Measurements from ENCODE around the gene MOAP1.
"Not testable (repeated sequence)": the region's sequence is repeated elsewhere in the genome, so short reads cannot be mapped to it uniquely, and the experiment has no call there.

MOAP1 gene

GRCh38 chr14:93142854-93143652, 41.6 kb downstream of the MOAP1 start:
- no peak for DNase-seq (ENCODE audit: low spot score)

- no peak for DNase-seq (ENCODE audit: low spot score)
Measured at GRCh38 chr14:93137864-93138263, 46.8 kb downstream of the MOAP1 start.

GRCh38 chr14:93136508-93136907, 48.2 kb downstream of the MOAP1 start:
- DNase-seq (ENCODE audit: low spot score) = not testable (repeated sequence)

DNA sequence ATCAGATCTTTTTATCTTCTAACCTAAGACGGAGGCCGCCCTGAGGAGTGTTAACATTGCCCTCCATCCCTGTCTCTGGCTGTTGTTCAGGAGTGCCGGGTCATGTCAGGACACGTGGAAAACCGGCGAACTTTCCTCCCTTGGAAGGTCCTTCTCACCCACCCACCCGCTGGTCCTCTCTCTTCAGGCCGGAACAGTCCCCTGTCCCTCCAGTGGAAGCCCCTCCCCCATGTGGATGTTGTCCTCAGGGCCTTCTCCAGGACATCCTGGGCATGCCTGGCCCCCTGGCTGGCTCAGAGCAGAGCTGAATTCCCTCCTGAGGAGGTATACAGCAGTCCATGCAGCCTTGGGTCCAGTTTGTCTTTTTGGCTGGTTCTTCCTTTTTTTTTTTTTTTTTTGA, 48.7 kb downstream of the MOAP1 start:
- no peak for DNase-seq (ENCODE audit: low spot score)

GRCh38 chr14:93135399-93135798, 49.3 kb downstream of the MOAP1 start:
- no peak for DNase-seq (ENCODE audit: low spot score)

DNA sequence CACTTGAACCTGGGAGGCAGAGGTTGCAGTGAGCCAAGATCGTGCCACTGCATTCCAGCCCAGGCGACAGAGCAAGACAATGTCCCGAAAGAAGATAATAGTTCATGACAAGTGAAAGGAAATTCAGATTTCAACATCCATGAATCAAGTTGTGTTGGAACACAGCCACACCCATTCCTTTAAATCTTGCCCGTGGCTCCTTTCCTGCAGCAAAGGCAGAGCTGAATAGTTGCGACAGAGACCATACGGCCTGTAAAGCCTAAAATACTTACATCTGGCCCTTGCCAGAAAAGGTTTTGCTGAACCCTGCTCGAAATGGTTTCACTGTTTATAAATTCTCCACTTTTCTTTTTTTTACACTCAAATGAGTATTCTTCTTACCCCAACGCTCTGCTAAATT, 51.2 kb downstream of the MOAP1 start:
- no peak for DNase-seq (ENCODE audit: low spot score)

GRCh38 chr14:93132472-93133065, 52.1 kb downstream of the MOAP1 start:
- peak; percentile 34 for DNase-seq (ENCODE audit: low spot score)
